T-helper 1 cell treated with Interleukin-12 subunit alpha and Interleukin-12 subunit beta and Interleukin-4 antibody, amounts not matched to agents 30 ng/mL and 1 ng/mL, for 36 hours (primary cell): ENCODE data around the gene COA1. TPM values are rescaled to one million over a fixed set of nuclear protein-coding genes. Genes with fewer than 3 reads are reported as not detected.
"Not testable (repeated sequence)": the region's sequence is repeated elsewhere in the genome, so short reads cannot be mapped to it uniquely, and the experiment has no call there.

Source experiments
- intact Hi-C: fragments of 100-400 bp; cut with micrococcal nuclease; formaldehyde crosslinking; loops from one replicate; pipeline ENCODE4 v1.15.1; 2024
- total RNA-seq: library from RNA; stranded (reverse); gene quantifications from 2 replicates; pipeline ENCODE4 v1.2.3, GENCODE V29; 2022

COA1 gene
- total RNA-seq: 57.6 and 60.0 TPM in 2 replicates

DNA sequence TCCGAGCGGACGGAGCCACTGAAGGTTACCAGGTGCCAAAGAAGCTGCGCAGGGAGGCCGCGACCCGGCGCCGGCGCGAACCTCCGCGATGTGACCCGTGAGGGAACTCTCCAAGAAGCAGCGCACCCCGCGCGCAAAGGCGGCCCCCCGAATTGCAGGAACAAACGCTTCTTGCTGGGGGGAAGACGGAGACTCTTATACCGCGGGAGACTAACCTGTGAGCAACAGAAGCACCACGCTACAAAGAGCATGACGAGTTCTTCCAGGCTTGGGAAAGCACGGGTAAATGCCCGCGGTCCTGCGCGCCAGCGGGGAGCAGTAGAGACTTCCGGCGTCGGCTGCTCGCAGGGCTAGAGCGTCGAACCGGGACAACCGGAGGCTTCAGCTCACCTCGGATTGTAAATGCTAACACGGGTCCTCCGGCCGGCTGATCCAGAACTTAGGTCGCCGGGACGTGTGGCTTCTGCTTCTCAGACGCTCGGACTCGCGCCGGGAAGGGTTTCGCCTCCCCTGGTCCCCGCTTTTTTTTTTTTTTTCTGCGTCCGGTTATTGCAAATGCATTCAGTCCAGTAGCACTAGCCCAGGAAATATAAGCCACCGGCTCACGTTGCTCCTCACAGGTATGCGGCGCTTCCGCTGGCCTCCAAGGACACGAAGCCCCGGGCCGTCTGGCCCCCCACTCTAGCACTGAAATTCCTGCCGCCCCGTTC is at the start of gene COA1:
TSS of gene COA1 (minus strand) at position 310 of the 710 bp plus-strand sequence. CDS start 80,909 bp downstream, outside the sequence.
- intact Hi-C loops: loop anchor here (1.0 to 5.0 kb wide), 7 partner anchors 30 to 797 kb away; partner anchors contain the start of genes MRPL32, MRPS24, PSMA2 and UBE2D4

GRCh38 chr7:43778293-43779044 is 49.1 kb upstream of the COA1 start:
- intact Hi-C loops: not testable (repeated sequence)

DNA sequence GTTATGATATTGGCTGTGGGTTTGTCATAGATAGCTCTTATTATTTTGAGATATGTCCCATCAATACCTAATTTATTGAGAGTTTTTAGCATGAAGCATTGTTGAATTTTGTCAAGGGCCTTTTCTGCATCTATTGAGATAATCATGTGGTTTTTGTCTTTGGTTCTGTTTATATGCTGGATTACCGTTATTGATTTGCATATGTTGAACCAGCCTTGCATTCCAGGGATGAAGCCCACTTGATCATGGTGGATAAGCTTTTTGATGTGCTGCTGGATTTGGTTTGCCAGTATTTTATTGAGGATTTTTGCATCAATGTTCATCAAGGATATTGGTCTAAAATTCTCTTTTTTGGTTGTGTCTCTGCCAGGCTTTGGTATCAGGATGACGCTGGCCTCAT is 45.9 kb upstream of the COA1 start:
- intact Hi-C loops: not testable (repeated sequence)

DNA sequence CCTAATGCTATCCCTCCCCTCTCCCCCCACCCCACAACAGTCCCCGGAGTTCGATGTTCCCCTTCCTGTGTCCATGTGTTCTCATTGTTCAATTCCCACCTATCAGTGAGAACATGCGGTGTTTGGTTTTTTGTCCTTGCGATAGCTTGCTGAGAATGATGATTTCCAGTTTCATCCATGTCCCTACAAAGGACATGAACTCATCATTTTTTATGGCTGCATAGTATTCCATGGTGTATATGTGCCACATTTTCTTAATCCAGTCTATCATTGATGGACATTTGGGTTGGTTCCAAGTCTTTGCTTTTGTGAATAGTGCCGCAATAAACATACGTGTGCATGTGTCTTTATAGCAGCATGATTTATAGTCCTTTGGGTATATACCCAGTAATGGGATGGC is 43.9 kb upstream of the COA1 start:
- intact Hi-C loops: not testable (repeated sequence)

- intact Hi-C loops: no loop called here
These were observed 42.2 kb upstream of the COA1 start for GRCh38 chr7:43771573-43771972.

DNA sequence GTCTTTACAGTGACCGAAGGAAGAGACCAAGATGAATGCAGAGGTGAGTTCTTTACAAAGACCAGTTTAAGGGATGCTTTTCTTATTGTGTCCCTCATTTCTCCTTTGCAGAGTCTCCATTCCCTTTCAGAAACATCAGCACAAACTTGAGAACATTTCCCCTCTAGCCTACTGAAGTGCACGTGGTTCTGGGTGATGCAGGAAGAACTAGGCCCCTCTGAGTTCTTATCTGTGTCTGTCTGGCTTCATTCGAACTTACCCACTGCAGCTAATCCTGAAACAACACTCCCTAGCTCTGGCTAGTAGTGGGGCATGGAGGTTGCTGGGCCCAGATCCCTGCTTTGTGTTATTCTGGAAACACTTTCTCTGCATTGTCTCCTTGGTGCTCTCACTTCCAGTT is 41.8 kb upstream of the COA1 start:
- intact Hi-C loops: no loop called here

GRCh38 chr7:43769791-43770465 is 40.6 kb upstream of the COA1 start:
- intact Hi-C loops: no loop called here

GRCh38 chr7:43769281-43769680 is 40.0 kb upstream of the COA1 start:
- intact Hi-C loops: no loop called here

- intact Hi-C loops: no loop called here
These were observed 39.6 kb upstream of the COA1 start for GRCh38 chr7:43768887-43769272.

- intact Hi-C loops: no loop called here
These were observed 39.0 kb upstream of the COA1 start for GRCh38 chr7:43768201-43768886.

DNA sequence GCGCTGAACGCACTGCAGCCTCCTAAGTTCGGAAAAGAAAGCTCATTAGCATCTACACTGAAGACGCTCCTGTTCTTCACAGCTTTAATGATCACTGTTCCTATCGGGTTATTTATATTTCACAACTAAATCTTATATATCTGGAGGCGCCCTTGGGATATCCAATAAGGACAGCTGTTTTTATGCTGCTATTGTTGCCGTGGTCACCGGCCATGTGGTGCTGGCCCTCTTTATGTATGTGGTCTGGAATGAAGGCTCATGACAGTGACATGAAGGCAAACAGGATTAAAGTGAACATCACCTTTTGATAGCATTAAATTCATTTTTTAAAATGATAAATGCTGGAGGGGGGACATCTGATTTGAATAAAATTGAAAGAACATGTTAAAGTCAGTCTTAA is 38.0 kb upstream of the COA1 start:
- intact Hi-C loops: no loop called here

GRCh38 chr7:43766564-43766963 is 37.2 kb upstream of the COA1 start:
- intact Hi-C loops: no loop called here

DNA sequence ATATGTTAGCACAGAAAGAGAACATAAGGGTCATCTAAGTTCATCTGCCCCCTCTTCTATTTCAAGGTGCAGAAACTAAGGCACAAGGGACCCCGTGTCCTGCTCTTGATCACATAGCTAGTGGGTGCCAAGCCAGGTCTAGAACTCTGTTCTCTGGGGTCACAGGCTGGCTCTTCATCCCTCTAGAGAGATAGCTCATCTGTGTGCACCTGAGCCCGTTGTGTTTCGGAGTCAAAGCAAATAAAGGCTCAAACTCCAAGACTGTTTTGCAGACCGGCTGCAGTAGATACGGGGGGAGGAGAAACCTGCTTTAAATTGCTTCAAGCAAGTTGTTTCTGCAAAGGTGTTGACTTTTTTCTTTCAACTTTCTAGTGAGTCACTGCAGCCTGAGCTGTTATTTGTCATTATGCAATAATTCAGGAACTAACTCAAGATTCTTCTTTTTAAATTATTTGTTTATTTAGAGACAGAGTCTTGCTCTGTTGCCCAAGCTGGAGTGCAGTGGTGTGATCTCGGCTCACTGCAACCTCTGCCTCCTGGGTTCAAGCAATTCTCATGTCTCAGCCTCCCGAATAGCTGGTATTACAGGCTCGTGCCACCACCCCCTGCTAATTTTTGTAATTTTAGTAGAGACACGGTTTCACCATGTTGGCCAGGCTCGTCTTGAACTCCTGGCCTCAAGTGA is 35.6 kb upstream of the COA1 start:
- intact Hi-C loops: no loop called here

DNA sequence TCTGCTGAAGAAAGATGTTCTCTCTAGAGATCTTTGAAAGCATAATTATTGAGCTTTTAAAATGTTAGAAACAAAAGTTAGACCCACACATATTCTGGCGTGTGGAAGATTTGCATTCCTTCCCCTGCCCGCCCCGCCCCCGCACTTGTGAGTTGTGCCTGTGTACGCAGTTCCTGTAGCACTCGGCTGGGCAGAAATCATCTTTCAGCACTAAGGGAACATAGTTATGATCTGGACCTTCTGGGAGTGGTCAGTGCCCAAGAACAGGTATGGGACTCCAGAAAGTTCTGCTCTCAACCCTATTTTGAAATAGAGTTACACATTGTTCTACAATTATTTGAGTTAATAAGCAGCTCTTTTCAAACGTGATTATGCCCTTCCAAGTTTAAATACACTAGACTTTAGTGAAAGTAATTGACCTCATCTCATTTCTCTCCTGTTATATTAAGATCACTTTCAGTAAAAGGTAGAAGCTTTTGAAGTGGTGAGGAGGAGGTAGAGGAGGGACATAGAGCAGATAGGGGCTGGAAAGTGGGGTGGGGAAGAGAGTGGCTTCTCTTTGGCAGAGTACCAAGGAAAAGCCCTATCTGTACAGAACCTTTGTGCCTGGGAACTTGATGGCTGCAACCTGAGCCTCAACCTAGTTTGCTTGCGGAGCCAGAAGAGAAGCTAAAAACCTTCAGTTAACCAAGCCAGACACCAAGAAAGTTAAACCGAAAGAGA is 34.9 kb upstream of the COA1 start:
- intact Hi-C loops: no loop called here

GRCh38 chr7:43763183-43763582 is 33.9 kb upstream of the COA1 start:
- intact Hi-C loops: no loop called here

GRCh38 chr7:43761938-43762692 is 32.8 kb upstream of the COA1 start:
- intact Hi-C loops: no loop called here

GRCh38 chr7:43761382-43761781 is 32.1 kb upstream of the COA1 start:
- intact Hi-C loops: no loop called here

DNA sequence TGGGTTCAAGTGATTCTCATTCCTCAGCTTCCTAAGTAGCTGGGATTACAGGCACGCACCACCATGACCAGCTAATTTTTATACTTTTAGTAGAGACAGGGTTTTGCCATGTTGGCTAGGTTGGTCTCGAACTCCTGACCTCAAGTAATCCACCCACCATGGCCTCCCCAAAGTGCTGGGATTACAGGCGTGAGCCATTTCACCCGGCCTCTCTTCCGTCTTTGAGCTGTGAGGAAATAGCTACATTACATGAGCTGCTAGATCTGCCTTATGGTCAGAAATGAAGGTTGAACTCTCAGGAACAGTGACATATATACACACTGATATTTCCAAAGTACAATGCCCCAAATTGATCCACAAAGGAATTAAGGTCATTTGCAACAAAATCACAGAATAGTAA is 31.5 kb upstream of the COA1 start:
- intact Hi-C loops: no loop called here
